Kidney (tissue), 14 donors: ENCODE measurements around the gene GXYLT1. TPM values are rescaled to one million over a fixed set of nuclear protein-coding genes. Genes with fewer than 3 reads are reported as not detected.
A peak's percentile ranks its signal among the peaks of the same experiment; 100 is the strongest.

ENCODE experiments used
- DNase-seq, 5 donors: peaks; one replicate each; pipeline ENCODE4 v3.0.0-alpha.2; 2013 to 2020
- FAIRE-seq: peaks from 2 replicates; lab custom pipeline; 2012; peaks lifted over from hg19 to GRCh38; lab: Jason Lieb, UNC
- H3K27ac ChIP-seq, 2 donors: one replicate each; pipeline ENCODE4 v1.7.0; 2013; ENCODE audit warnings: low read depth in 2 of 2, low read length in 2 of 2, inconsistent platforms in 1 of 2
- H3K27me3 ChIP-seq: one replicate; pipeline ENCODE4 v1.7.1; 2013; ENCODE audit warnings: low read length, inconsistent platforms; ENCODE audit not compliant: control insufficient read depth, insufficient read depth
- H3K36me3 ChIP-seq, 3 donors: one replicate each; pipeline versions ENCODE4 v1.7.0 to v1.7.1; 2013; ENCODE audit warnings: low read length in 3 of 3, control low read depth in 1 of 3, inconsistent platforms in 1 of 3; ENCODE audit not compliant: insufficient read depth in 3 of 3, control insufficient read depth in 2 of 3
- H3K4me1 ChIP-seq, 3 donors: one replicate each; pipeline versions ENCODE4 v1.7.0 to v1.7.1; 2013; ENCODE audit warnings: low read length in 3 of 3, inconsistent platforms in 1 of 3, low read depth in 1 of 3; ENCODE audit not compliant: control insufficient read depth in 2 of 3, insufficient read depth in 2 of 3
- H3K4me3 ChIP-seq, 3 donors: one replicate each; pipeline versions ENCODE4 v1.7.0 to v1.8.1; 2013; ENCODE audit warnings: low read length in 3 of 3, control low read depth in 1 of 3, inconsistent platforms in 1 of 3
- H3K9ac ChIP-seq, 3 donors: one replicate each; pipeline versions ENCODE4 v1.7.0 to v1.7.1; 2013; ENCODE audit warnings: low read length in 3 of 3, control low read depth in 1 of 3, inconsistent platforms in 1 of 3
- H3K9me3 ChIP-seq, 3 donors: one replicate each; pipeline versions ENCODE4 v1.7.0 to v1.7.1; 2013; ENCODE audit warnings: low read length in 3 of 3, control low read depth in 1 of 3, inconsistent platforms in 1 of 3; ENCODE audit not compliant: control insufficient read depth in 2 of 3, insufficient read depth in 1 of 3
- CTCF ChIP-seq: IDR thresholded peaks from 3 replicates; pipeline ENCODE4 v1.5.1; 2012; ENCODE audit warnings: mild to moderate bottlenecking, moderate library complexity, borderline replicate concordance; ENCODE audit not compliant: insufficient read depth; ENCODE audit errors: extremely low read depth
- intact Hi-C: fragments of 100-400 bp; cut with DNase I; formaldehyde crosslinking; loops from one replicate; pipeline ENCODE4 v1.11.1; 2022
- polyA plus RNA-seq: library from polyadenylated mRNA; stranded (reverse); fragments of 350-450 nt; fragmentation: Illumina TruSeq; extraction: RNeasy Lipid Tissue Mini Kit (QIAGEN cat#74804); gene quantifications from one replicate; pipeline ENCODE4 v1.2.3, GENCODE V29; 2014; ENCODE audit warnings: low read depth, low replicate concordance; ENCODE audit not compliant: insufficient read depth
- total RNA-seq: library from RNA; stranded (reverse); fragmentation: NEBNext Ultra II Directional; extraction: Animal tissue kit (Norgen Biotek cat#: 25700); gene quantifications from one replicate; pipeline ENCODE4 v1.2.1, GENCODE V29; 2021
- donor health status: control.
- donor health status: control.
- donor health status: control.
- donor health status: control.
- donor health status: control.
- donor health status: DM: yes; HTN: yes; CAD: no.
- donor health status: Normal renal cell carcinoma (clear cell type).

GXYLT1 gene
- total and polyA plus RNA-seq, 2 donors from 2014 or later, result 3.2 to 13.4 TPM

- TF ChIP-seq CTCF, result no peak
- H3K9me3 ChIP-seq, result no peaks in the 10 kb centered on the region
- no peak overlapping the region for H3K27ac ChIP-seq
- H3K4me1 ChIP-seq, result no peaks in the 10 kb centered on the region
- H3K9ac ChIP-seq, result no peak overlapping the region
- FAIRE-seq (no peak), DNase-seq (no peak)
- no peak overlapping the region for H3K4me3 ChIP-seq
- H3K27me3 ChIP-seq, result no peaks in the 10 kb centered on the region
- intact Hi-C loops, result no loop called here
- H3K36me3 ChIP-seq, result peaks cover 0 to 2% (median 1%) of the 10 kb centered on the region in 3 donors
Observed at GRCh38 chr12:42182394-42182793, 37.7 kb upstream of the GXYLT1 start.

- Histone ChIP-seq H3K27ac (no peak overlapping the region), H3K4me3 (no peak overlapping the region), H3K27me3 (no peaks in the 10 kb centered on the region), H3K9me3 (no peaks in the 10 kb centered on the region), H3K36me3 (peaks cover 0 to 5% (median 2%) of the 10 kb centered on the region in 3 donors), H3K4me1 (no peaks in the 10 kb centered on the region), H3K9ac (no peak overlapping the region)
- TF ChIP-seq CTCF, result no peak
- FAIRE-seq (no peak), DNase-seq (peak in 1 of 5 donors; percentile 16)
- intact Hi-C loops, result no loop called here
Observed at GRCh38 chr12:42180990-42181596, 36.4 kb upstream of the GXYLT1 start.

- no peak for TF ChIP-seq CTCF
- intact Hi-C loops, result no loop called here
- peaks cover 0 to 3% (median 0%) of the 10 kb centered on the region in 3 donors for H3K9me3 ChIP-seq
- DNase-seq, result no peak
- H3K36me3 ChIP-seq, result peaks cover 0 to 5% (median 0%) of the 10 kb centered on the region in 3 donors
- no peak overlapping the region for H3K27ac ChIP-seq
- no peak for FAIRE-seq
- H3K9ac ChIP-seq, result no peak overlapping the region
- no peak overlapping the region for H3K4me3 ChIP-seq
- no peaks in the 10 kb centered on the region for H3K4me1 ChIP-seq
- no peaks in the 10 kb centered on the region for H3K27me3 ChIP-seq
Observed at GRCh38 chr12:42178101-42178500, 33.4 kb upstream of the GXYLT1 start.
